NCI-H187 treated with DMSO at 0.1 percent for 48 hours (cell line): Measurements from ENCODE around the gene ZNF541.
A peak's percentile ranks its signal among the peaks of the same experiment; 100 is the strongest.

Experiments
- DNase-seq: peaks from one replicate; lab custom pipeline; 2025; lab: John Stamatoyannopoulos, UW

The ZNF541 gene

GRCh38 chr19:47573071-47574026, at the start of gene ZNF541:
ZNF541 (minus strand) TSS chr19:47573148; CDS start chr19:47555856, 17,292 bp downstream.
- no peak for DNase-seq

- no peak for DNase-seq
Measured at GRCh38 chr19:47619763-47620162, 46.8 kb upstream of the ZNF541 start.

GRCh38 chr19:47618771-47619170, 45.8 kb upstream of the ZNF541 start:
- DNase-seq, result no peak

GRCh38 chr19:47615714-47616113, 42.8 kb upstream of the ZNF541 start:
- no peak for DNase-seq

GRCh38 chr19:47615230-47615629, 42.3 kb upstream of the ZNF541 start:
- no peak for DNase-seq

- DNase-seq, result no peak
Measured at GRCh38 chr19:47614559-47614958, 41.6 kb upstream of the ZNF541 start.

- DNase-seq, result no peak
Measured at GRCh38 chr19:47614021-47614295, 41.0 kb upstream of the ZNF541 start.

GRCh38 chr19:47613165-47614020, 40.4 kb upstream of the ZNF541 start:
- DNase-seq, result no peak

GRCh38 chr19:47610902-47611301, 38.0 kb upstream of the ZNF541 start:
- no peak for DNase-seq

- DNase-seq, result no peak
Measured at GRCh38 chr19:47609906-47610894, 37.3 kb upstream of the ZNF541 start.

GRCh38 chr19:47608969-47609905, 36.3 kb upstream of the ZNF541 start, which contains the start of gene BICRA:
BICRA (plus strand) TSS chr19:47609134; CDS start chr19:47673575, 64,441 bp downstream.
- DNase-seq, result peak; percentile 11

- peak; percentile 14 for DNase-seq
Measured at GRCh38 chr19:47608074-47608918, 35.3 kb upstream of the ZNF541 start.

GRCh38 chr19:47607564-47608073, 34.7 kb upstream of the ZNF541 start:
- no peak for DNase-seq

GRCh38 chr19:47603706-47604565, 31.0 kb upstream of the ZNF541 start:
- no peak for DNase-seq

- no peak for DNase-seq
Measured at GRCh38 chr19:47601180-47601904, 28.4 kb upstream of the ZNF541 start.

GRCh38 chr19:47600246-47601179, 27.6 kb upstream of the ZNF541 start:
- DNase-seq, result peak; percentile 96
